NCI-H2196 (cell line): Measurements from ENCODE around the gene ESR2.
"Not testable (repeated sequence)": the region's sequence is repeated elsewhere in the genome, so short reads cannot be mapped to it uniquely, and the experiment has no call there.

ENCODE experiments used
- DNase-seq: peaks from one replicate; lab custom pipeline; 2025; ENCODE audit not compliant: unreplicated experiment; lab: John Stamatoyannopoulos, UW

ESR2 gene

DNA sequence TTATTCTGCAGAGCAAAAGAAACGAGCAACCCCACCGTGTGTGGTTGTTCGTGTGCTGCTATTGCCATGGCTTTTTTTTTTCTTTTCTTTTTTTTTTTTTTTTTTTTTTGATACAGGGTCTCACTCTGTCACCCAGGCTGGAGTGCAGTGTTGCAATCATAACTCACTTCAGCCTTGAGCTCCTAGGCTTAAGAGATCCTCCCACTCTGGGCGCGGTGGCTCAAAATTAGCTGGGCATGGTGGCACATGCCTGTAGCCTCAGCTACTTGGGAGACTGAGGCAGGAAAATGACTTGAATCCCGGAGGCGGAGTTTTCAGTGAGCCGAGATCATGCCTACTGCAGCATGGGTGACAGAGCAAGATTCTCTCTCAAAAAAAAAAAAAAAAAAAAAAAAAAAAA lies 144.2 kb downstream of the ESR2 start:
- no peak for DNase-seq

DNA sequence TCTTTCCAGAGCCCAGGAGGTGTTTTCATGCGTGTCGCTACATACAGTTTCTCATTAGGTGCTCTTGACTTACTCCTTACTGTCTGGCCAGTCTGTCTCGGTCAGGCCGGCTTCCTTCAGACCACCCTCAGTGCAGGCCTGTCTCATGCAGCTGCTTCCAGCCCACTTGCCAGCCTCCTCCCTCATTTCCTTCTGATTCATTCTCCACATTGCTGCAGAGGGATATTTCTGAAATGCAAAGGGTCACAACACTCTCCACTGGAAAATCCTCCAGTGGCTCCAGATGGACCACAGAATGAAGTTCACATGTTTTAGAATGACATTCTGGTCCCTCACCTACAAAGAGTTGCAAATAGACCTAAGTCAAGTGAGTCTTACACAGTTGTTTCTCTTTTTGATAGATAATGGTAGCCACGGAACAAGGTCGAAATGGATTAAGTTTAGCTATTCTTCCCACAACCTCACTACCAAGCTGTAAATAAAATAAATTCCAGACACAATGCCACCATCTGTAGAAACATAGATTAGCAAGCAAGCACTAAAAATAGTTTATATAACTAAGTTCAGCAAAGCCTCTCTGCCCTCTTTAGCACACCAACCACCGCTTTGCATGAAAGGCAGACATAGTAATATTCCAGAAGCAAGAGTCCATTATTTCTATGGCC lies 146.9 kb downstream of the ESR2 start:
- no peak for DNase-seq

DNA sequence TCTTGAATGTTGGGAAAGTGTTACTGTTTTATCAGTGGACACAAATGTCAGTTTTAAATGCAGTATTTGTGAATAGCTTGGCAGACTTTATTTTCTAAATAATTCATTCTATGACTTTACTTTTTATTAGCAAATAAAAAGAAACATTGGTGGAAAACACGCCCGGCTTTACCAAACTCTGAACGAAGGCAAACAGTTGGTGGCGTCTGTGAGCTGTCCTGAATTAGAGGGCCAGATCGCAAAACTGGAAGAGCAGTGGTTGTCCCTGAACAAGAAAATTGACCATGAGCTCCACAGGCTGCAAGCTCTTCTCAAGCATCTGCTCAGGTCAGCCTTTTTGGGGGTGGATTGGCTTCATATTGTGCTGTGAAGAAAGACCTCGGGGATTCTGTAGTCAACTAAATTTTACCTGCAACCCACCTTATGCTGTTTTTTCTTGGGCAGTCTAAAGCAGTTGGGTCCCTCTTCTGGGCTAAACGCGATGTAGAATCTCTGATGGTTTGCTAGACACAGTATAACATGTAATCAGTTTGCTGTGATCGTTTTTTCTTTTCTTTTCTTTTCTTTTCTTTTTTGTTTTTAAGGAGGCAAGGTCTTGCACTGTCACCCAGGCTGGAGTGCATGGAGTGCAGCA lies 156.4 kb downstream of the ESR2 start:
- no peak for DNase-seq

DNA sequence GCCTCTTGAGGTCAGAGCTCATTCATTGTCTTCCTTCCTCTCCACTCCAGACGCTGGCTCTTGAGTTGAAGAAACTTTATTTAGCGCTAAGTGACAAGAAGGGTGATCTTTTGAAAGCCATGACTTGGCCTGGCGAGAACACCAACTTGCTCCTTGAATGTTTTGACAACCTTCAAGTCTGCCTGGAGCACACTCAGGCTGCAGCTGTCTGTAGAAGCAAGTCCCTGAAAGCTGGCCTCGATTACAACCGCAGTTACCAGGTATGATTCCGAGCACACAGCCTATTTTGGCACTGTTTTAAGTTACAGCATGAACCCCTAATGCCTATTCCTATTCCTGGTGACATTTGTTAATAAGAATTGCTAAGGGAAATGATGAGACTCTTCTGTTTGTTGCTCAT lies 167.6 kb downstream of the ESR2 start:
- no peak for DNase-seq

DNA sequence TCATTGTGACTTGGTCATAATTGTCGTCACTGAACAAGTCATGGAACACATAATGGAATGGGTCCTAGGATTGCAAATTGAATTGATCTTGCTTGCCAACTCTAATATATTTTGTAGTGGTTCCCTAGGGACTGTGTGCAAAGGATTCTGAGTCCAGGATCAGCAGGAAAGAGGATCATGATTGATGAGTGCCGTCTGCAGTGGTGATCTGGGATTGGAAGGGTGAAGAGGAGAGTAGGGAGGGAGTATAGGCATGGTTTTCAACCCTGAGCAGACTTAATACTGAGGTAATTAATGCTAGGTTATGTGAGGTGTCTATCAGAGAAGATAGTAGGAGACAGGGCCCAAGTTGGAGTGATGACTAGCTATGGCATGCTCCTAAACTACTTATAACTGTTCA lies 168.9 kb downstream of the ESR2 start:
- no peak for DNase-seq

DNA sequence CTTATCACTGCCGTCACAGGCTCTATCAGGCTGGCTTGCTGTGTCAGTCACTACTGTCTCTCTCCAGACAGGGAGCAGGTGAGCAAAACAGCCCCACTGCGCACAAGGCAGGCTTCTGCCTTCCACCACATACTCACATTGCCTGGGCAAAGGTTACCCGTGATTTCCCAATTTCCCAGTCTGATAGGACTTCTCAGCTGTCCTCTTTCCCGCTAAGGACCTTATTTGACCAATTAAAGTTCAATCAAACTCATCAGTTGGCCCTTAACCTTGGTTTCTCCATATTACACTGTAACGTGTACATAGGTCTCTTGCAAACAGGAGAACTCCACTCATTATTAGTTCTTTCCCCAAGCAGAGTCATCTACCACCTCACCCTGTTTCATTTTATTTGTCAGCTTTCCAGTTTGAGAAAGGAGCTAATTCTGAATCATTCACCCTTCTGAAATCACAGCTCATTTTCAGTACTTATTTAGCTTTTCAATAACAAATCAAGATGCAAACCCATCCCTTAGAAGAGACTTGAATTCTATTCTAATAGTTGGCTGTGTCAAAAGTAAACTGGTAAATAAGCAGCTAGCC lies 170.8 kb downstream of the ESR2 start:
- no peak for DNase-seq

DNA sequence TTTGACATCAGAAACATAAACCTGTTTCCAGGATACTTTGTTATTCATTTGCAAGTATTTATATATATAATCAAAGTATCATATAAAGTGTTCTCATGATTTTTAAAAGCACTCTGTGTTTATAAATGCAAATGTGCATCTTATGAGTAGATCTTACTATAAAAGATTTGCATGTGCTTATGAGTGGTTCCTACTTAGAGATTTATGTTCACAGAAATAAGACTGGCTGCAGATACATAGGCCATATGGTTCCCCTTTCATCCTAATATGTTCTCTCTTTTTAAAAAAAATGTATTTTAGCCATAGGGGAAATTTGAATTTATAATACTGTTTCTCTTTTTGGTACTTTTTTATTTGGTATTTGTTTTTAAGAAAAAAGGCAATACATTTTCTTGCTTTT lies 174.2 kb downstream of the ESR2 start:
- DNase-seq: no peak

DNA sequence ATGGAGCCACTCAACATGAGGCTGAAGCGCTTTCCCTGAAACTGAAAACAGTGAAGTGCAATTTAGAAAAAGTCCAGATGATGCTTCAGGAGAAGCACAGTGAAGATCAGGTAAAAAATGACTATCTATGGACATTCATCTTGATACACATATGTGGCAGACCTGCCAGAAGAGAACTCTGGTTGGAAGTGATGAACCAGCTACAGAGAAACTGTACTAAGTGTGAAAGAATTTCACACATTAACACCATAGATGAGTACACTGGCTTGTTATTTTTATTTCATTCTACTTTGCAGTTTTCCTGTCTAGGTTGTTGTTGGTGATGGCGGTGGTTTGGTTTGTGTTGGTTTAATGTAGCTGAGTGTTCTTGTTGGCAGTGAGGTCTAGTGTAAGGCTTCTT lies 174.7 kb downstream of the ESR2 start:
- no peak for DNase-seq

DNA sequence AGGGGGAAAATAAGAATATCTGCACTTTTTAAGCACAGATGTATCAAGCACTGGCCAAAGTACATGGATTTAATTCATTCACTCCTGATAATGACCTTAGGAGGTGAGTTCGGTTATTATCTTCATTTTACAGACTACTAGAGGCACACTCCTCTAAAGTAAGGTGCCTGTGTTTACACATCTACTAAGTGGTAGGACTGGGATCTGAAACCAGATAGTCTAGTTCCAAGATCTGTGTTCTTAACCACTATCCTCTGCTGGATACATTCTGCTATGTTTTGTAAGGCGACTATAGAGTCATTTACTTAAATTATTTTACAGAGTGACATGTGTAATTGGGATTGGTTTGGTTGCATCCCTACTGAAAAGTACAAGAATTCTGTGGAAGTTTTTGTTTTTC lies 175.3 kb downstream of the ESR2 start:
- DNase-seq: no peak

DNA sequence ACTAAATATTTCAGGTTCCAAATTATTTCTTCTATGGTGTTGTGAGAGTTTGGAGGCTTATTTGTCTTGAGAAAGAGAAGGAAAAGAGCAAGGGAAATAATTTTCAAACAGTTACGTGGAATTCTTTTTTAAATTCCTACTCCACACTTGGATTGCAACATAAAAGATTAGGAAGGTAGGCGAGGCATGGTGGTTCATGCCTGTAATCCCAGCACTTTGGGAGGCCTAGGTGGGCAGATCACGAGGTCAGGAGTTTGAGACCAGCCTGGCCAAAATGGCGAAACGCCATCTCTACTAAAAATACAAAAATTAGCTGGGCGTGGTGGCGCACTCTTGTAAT lies 175.8 kb downstream of the ESR2 start:
- DNase-seq: not testable (repeated sequence)

DNA sequence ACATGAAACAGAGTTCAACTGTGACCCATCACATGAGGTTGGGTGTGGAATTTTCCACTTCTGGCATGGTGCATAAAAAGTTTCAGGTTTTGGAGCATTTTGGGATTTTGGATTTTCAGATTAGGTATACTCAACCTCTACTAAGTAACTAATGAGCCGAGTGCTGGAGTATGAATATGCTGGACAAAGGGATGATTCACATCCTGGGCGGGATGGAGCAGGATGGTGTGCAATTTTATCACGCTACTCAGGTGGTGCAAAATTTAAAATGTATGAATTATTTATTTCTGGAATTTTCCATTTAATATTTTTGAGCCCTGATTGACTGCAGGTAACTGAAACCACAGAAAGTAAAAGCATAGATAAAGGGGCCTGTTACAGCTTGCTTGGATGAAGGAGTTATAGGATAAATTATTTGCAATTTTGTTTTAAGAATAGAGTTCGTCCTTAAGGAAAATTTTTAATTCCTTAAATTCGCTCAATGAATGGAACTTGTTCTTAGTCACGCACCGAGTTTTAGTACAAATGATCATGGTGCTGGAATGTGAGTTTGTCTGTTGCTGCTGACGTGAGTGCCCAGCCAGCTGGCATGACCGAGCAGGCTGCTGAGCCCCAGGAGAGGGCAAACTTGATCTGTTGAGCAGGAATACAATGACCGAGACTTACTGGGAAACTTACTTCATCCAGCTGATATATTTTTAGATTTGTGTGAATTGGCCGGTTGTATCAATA lies 176.3 kb downstream of the ESR2 start:
- DNase-seq: no peak

DNA sequence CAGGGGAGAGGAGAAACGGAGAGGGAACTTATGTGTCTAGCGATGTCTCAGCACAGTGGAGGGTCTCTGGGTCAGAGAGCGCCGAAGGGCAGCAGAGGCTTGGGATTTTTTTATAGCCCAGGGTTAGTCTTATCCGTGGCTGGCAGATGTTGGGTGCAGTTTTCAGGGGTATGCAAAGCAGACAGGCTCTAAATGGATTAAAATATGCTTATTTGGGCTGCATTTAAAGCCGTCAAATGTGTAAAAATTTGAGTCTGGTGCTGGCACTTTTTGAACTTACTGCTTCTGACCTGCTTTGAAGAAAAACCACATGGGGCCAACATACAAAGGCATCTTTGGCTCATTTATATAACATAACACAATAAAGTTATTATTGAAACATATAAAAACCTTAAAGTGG lies 178.8 kb downstream of the ESR2 start:
- DNase-seq: no peak

DNA sequence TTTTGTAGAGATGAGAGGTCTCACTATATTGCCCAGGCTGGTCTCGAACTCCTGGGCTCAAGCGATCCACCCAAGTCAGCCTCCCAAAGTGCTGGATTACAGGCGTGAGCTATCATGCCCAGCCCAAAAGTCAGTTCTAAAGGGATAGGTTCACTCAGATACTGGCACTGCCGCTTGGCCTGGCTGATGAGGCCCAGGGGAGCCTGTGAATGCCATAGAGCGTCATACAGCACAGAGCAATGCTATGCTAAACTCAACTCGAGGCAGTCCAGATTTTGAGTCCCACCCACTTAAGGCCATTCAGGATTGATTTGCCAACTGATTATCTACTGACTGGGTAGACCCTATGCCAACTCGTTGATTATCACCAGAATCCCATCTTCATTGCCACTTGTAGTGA lies 179.4 kb downstream of the ESR2 start:
- DNase-seq: no peak

DNA sequence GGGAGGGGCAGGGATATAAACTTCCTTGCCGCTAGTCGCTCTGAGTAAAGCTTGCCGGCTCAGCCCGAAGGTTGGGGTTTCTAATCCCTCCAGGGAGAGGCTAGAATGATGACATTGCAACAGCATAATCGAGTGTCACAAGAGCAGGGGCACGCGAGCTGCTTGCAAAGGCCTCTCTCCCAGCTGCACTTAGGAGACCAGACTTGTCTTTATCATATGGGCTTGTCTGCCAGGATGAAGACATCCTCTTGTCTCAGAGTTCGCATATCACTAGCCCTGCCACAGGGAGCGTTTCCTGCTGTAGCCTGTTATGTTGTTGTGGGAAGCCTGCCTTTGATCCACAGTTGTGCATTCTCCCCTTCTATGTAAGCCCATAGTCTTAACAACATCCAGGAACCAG lies 180.0 kb downstream of the ESR2 start:
- DNase-seq: no peak

DNA sequence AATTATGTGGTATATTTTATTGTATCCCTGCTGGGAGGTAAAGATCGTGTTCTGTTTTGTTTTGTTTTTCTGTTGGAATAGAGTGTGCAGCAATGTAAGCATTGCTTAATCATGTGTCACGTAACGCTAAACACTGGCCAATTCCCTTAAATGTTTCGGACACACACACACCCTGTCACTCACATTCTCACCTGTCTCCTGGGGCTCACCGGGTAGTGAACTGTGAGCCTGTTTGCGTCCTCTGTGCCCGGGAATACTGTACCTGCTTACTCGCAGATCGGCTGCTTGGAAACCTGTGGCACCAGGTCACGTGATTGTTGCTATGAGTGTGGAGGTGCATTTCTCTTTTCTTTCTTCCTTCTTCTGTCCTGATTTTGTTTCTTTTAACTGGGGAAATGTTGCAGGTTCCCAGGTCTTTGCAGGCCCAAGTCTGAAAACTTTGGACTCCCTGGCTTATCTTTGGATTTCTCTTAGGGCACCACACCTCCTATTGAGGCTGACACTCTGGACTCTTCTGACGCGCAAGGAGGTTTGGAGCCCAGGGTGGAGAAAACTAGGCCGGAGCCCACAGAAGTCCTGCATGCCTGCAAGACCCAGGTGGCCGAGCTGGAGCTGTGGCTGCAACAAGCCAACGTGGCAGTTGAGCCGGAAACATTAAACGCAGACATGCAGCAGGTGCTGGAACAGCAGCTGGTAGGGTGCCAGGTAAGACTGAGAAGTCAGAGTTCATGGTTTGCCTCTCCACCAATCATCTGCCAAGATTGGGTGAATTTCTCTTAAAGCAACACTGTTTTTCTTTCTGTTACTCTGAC lies 181.1 kb downstream of the ESR2 start:
- peak; percentile 91 for DNase-seq

DNA sequence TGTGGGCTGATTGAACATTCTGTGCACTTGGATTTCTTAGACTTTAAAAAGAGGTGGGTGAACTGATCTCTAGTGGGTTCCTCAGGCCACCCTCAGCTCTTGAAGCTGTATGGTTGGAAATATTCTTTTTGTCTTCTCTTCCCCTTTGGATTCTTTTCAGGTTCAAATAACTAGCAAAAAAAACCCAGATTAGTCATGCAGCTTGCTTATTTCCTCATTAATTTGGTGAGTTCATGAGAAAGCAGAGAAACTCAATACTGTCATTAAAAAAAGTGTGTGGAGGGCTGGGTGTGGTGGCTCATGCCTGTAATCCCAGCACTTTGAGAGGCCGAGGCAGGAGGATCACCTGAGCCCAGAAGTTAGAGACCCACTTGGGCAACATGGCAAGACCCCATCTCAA lies 183.4 kb downstream of the ESR2 start:
- no peak for DNase-seq

DNA sequence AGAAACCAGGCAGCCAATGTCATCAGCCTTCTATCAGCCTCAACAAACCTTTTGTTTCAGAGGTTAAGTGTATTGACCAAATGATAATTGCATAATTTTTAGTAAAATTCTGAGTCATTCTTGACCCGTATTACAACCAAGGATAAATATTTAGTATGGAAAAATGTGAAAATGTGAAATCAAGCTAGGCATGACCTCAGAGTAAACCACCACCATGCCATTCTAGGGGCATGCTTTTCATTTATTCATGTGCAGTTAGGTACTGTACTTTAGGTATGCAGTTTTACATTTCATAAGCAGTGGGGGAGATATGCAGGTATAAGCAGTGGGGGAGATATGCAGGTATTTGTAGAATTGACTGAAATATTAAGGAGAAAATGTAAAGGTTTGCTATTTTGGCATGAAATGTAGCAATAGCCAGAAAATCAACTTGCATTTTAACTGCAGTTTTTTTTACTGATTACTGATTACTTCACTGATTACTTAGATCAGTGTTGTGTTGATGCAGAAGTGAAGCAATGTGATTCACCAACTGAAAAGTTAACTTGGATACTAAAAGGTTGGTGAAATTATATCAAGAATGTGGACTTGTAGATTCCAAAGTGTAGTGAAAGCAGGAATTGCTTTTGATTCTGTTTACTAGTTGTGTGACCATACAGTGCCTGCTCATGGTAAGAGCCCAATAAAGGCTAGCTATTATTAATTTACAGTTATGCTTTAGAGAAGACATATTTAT lies 184.2 kb downstream of the ESR2 start:
- DNase-seq: no peak

DNA sequence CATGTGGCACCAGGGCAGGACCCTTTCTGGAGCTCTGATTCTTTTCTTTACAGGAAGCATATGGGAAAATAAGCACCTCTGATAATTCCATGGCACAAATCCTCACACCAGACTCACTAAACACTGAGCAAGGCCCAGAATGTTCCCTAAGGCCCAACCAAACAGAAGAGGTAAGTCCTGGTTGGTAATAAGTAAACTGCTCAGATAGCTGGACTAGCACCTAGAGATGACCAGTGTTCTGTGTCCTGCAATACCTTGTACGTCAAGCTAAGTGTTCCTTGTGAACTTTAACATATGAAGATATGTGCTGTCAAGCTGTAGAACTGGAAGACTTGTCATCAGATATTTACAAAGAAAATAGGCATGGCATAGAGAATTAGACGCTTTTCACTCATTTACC lies 186.7 kb downstream of the ESR2 start:
- no peak for DNase-seq

DNA sequence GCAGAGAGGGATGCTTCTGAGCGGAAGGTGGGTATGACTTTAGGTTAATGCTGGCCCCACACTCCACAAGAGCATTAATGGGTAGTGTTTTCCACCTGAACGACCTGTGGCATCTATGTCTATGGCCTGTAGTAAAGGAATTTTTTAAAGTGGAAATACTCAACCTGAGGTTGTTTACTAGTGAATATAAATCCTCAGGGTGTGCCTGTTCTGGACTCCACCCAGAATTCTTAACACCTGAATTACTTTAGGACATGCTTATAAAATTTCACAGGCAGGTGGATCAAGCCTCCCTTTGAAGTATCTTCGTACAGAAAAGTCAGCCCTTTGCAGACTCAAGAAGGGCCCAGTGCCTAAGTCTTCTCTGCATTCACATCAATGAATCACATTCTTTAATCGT lies 196.1 kb downstream of the ESR2 start:
- DNase-seq: no peak

DNA sequence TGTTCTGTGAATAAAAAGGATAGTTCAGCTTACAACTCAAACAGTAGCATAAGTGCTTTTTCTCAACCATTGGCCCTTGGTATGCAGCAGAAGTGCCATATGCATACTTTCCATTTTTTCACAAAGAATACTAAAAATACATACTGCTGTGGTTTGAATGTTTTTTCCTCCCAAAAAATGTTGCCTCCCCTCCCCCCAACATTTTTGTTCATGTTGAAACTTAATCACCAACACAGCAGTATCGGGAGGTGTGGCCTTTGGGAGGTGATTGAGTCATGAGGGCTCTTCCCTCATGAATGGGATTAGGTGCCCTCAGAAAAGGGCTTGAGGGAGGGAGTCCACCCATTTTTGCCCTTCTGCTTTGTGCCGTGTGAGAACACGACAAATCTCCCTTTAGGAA lies 198.6 kb downstream of the ESR2 start:
- DNase-seq: no peak

DNA sequence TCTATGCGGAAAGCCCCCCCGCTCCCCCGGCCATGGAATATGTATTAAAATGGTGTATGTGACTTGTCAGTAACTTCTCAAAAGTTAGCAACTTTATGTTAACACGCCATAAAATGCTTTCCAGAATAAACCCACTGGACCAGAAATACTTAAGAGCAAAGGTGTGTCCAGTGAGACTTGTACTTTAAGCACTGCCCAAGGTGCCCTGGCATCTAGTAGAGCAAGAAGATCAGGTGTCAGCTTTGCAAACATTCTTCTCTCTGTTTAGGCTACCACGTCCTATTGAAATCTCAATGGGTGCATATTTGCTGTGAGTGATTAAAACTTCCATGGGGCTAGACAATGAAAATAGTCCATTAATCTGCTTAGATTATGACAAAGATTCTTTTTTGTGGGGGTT lies 201.2 kb downstream of the ESR2 start:
- peak; percentile 43 for DNase-seq
